RCC 7860 (cell line): ENCODE data around the gene SLC23A2.
"Not testable (repeated sequence)": the region's sequence is repeated elsewhere in the genome, so short reads cannot be mapped to it uniquely, and the experiment has no call there.

ENCODE experiments used
- DNase-seq: peaks from one replicate; pipeline ENCODE4 v3.0.0-alpha.2; 2015; ENCODE audit warnings: low spot score
- FAIRE-seq: peaks from 2 replicates; lab custom pipeline; 2012; peaks lifted over from hg19 to GRCh38; lab: Jason Lieb, UNC

Gene SLC23A2

GRCh38 chr20:4883051-4883450 lies 118.3 kb downstream of the SLC23A2 start:
- FAIRE-seq (no peak), DNase-seq (no peak)

DNA sequence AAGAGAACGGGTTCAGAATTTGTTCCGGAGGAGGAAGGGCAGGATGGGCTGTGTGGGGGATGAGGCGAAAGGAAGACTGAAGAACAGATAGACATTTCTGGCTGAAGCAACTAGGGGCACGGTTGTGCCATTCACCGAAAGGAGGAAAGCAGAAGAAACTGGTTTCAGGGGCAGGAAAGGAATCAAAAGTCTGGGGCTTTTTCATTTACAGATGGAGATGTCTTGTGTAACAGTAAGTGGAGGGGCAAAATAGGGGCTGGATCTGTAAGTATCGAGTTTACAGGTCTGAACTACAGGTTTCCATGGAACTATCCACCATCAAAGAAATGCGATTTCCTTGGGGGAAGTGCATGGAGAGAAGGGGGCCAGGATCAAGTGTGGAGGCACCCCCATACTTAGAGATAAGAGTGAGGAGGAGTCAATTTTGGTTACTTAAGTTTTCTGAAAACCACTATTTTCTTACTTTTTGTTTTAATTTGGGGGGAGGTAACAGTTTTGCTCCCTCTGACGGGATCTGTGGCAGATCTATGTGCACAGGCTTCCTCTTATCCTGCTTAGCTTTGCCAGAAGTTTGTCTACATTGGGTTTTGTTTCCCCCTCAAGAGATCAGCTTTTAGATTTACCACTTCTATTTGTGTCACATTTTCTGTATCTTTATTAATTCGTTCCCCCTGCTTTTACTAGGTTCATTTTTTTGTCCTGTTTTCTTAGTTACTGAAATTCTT lies 120.1 kb downstream of the SLC23A2 start:
- FAIRE-seq (no peak), DNase-seq (no peak)

GRCh38 chr20:4880051-4880450 lies 121.3 kb downstream of the SLC23A2 start:
- DNase-seq = no peak
- no peak for FAIRE-seq

DNA sequence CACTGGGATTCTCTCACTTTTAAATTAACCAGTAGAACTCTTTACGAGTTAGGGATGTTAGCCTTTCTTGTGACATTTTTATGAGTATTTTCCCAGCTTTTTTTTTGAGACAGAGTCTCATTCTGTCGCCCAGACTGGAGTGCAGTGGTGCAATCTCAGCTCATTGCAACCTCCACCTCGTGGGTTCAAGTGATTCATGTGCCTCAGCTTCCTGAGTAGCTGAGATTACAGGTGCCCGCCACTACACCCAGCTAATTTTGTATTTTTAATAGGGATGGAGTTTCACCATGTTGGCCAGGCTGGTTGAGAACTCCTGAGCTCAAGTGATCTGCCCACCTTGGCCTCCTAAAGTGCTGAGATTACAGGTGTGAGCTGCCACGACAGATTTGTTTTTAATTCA lies 123.2 kb downstream of the SLC23A2 start:
- not testable (repeated sequence) for FAIRE-seq

DNA sequence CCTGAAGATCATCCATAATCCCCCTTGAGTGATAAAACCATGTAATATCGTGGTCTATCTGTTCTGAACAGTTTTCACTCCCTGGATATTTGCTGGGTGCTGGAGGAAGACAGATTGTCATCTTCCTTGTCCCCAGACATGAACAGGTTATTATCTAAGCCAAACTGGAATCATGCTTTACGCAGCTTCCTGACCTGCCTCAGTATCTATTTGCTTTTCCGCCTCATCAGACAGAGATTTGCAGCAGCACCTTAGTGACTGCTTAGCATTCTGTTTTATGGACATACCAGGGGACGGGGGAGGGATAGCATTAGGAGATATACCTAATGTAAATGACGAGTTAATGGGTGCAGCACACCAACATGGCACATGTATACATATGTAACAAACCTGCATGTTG lies 124.6 kb downstream of the SLC23A2 start:
- DNase-seq (peak; percentile 4), FAIRE-seq (no peak)

More for the DNA sequence above, 123.2 kb downstream of the SLC23A2 start:
- DNase-seq = not testable (repeated sequence)

DNA sequence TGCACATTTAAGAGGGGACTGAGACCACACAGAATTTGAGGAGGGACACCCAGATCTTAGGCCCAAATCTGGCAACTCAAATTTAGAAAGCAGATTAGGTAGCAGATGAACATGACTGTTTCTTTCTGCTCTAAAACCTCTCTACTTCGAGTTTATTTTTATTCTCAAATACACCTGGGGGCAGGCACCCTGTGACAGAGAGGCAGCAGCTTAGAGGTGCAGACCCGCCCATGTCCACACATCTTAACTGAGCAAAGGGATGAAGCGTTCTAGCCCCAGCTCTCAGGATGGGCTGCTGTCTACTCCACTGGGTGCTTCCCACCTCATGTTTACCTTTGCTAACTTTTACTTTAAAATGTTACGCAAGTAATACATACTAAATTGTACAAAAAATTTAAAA lies 125.0 kb downstream of the SLC23A2 start:
- DNase-seq (no peak), FAIRE-seq (no peak)

DNA sequence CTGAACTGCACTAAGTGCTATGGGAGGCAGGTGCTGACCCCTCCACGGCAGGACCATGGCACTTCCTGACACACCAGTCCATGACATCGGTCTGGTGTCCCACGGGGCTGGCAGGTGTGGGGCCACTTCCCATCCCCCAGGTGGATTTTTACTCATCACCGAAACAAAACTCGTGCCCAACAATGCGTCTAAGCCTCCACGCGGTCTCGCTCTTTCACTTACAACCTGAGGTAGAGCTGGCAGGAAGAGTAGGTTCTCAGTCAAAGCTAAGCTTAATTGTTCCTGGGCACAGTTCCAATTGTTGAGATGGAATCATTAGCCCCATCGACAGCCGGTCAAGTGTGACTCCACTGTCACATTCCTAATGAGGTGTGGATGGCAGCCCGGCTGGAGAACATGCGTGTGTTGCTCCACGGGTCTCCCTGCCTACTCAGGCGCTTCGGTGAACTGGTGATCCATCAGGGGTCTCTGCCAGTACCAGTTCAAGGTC lies 125.7 kb downstream of the SLC23A2 start:
- FAIRE-seq (peak; percentile 29), DNase-seq (peak; percentile 32)

DNA sequence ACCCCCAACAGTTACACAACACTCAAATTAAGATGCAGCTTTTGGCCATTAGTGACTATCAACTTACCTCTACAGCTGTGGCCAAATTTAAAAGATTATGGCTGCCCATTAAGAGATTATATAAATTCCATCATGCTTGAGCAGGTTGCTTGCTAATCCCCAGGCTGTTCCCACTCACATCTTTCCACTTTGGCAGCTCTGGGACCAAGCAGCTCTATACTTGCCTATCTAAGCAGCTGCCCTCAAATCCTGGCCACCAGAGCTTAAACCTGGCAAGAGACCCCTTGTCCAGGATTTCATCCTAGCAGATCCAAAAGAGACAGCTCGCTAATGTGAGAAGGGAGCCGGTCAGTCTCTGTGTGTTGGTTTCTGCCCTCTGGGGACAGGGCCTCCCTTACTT lies 127.9 kb downstream of the SLC23A2 start:
- FAIRE-seq (no peak), DNase-seq (no peak)

GRCh38 chr20:4871486-4871885 lies 129.8 kb downstream of the SLC23A2 start:
- no peak for DNase-seq
- no peak for FAIRE-seq

- DNase-seq (no peak), FAIRE-seq (no peak)
Measured at GRCh38 chr20:4870906-4871305, 130.4 kb downstream of the SLC23A2 start.

DNA sequence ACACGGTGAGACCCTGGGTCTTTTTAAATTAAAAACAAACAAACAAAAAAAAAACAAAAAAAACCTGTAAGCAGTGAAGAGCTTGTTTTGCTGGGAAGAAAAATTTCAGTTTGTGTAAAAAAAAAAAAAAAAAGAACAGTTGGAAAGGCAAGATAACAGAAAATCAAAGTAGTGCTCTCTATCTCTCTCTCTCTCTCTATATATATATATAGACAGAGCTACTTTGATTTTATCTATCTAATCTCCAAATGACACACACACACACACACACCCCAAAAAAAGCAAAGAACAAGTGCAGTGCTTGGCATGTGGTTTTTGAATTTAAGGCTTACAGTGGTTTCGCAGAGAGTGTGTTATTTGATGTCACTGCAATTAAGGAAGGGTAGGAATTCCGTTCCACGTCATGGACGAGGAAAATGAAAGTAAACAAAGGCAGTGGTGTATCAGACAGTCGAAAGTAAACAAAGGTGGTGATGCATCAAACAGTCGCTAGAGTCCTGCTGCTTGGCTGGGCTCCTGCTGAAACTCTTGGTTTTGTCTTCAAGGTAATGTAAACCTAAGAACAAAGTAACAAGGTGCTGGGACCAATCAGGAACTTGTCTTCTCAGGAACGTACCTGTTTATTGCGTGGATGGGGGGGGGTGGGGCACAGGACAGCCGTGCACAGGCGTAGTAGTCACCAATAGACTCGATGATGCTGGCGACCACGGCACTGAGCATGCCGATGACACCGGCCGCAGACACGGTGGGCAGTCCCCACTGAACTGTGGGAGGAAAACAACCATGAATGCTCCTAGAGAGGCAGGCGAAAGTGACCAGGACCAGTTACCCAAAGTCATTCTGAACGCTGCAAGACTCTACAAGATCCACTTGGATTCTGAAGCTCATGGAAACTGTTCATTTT lies 131.8 kb downstream of the SLC23A2 start:
- FAIRE-seq (no peak), DNase-seq (no peak)

GRCh38 chr20:4867051-4867450 lies 134.3 kb downstream of the SLC23A2 start:
- DNase-seq = no peak
- no peak for FAIRE-seq

- FAIRE-seq = no peak
- DNase-seq = no peak
Measured at GRCh38 chr20:4866429-4866828, 134.9 kb downstream of the SLC23A2 start.

DNA sequence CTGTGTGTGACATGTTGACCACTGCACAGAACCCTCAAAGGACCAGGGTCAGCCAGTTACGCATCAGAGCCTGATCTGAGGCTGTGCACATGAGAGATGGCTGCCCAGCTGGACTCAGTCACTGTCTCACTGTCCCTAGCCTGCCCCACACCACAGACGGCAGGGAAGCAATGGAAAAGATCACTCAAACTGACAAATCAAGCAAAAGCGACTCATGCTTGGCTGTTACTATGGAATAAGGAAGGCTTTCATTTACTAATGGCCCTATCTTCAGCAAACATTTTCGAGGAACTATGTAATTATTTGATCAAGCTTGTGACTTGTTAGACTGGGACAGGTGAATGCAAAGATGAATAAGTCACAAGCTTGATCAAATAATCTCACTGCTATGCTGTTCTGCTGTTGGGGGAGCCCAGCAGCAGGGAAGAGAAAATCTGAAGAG lies 137.0 kb downstream of the SLC23A2 start:
- DNase-seq (no peak), FAIRE-seq (no peak)

DNA sequence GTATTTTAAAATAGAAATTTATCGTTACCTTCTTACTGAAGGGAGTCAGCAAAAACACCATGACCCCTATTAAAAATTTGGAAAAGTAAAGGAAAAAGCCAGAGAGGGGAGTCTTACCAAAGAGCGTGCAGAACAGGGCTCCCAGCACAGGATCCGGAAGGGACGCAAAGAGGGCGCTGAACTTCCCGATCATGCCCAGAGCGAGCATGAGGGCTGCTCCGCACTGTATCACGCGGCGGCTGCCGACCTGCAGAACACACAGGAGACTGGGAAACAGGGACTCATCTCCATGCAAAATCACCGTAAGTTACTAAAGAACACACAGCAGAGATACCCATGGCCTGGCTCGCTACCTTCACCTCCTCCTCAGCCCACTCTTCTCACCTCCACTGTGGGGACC lies 138.6 kb downstream of the SLC23A2 start:
- FAIRE-seq (no peak), DNase-seq (no peak)

- DNase-seq (no peak), FAIRE-seq (no peak)
Measured at GRCh38 chr20:4861961-4862360, 139.3 kb downstream of the SLC23A2 start.

- FAIRE-seq (no peak), DNase-seq (no peak)
Measured at GRCh38 chr20:4858000-4858399, 143.3 kb downstream of the SLC23A2 start.

GRCh38 chr20:4856022-4856755 lies 145.1 kb downstream of the SLC23A2 start:
- FAIRE-seq (no peak), DNase-seq (no peak)

DNA sequence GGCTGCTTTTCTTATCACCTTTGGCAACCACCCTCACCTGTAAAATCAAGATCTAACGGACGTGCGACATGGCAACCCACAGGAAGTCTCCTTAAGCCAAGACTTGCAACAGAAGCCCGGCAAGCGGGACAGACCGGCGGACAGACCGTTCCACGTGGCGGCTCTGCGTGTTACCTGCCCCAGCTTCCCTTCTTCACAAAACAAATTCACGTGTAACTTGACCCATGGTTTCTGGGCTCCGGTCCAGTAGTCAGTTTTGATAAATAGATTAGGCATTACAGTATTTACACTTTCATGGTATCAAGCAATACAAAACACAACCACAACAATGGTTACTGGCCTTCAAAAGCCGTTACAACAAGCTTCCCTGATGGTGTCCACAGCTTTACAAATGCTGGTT lies 145.8 kb downstream of the SLC23A2 start:
- FAIRE-seq = no peak

GRCh38 chr20:4855097-4855496 lies 146.2 kb downstream of the SLC23A2 start:
- no peak for FAIRE-seq

More for the DNA sequence above, 145.8 kb downstream of the SLC23A2 start:
- DNase-seq = no peak

DNA sequence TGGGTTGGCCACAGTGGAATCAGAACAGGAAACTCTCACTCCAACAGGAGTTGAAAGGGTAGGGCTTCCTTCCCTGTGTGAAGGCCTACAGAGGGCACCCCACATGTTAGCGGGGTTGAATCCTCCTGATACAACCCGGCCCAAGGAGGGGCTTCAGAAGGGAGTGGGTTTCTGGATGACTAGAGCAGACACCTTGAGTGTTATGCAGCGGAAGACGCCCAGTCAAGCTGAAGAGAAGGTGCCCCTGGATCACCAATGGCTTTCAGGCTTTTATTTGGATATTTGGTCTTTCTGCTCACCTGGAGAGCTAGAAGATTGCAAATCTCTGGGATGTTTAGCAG lies 146.8 kb downstream of the SLC23A2 start:
- FAIRE-seq = no peak
- no peak for DNase-seq

More at GRCh38 chr20:4855097-4855496, 146.2 kb downstream of the SLC23A2 start:
- DNase-seq = no peak
